Activated CD8-positive, alpha-beta T cell treated with anti-CD3 and anti-CD28 coated beads for 36 hours (primary cell): ENCODE results near the gene IL15. TPM values are rescaled to one million over a fixed set of nuclear protein-coding genes. Genes with fewer than 3 reads are reported as not detected.

Experiments
- ATAC-seq: fragments of 200-7000 bp; cut with Tn5 transposase; one replicate; pipeline ENCODE4 v1.10.0; 2021; ENCODE audit warnings: mild to moderate bottlenecking, moderate library complexity
- CTCF ChIA-PET: fragments of 350-600 bp; sonication (Branson Sonifier 250); formaldehyde crosslinking; loops from one replicate; lab custom pipeline; 2021; ENCODE audit warnings: antibody characterized with exemption; lab: Charles Lee
- POLR2A ChIA-PET: fragments of 350-600 bp; sonication (Branson Sonifier 250); formaldehyde crosslinking; loops from one replicate; lab custom pipeline; 2021; ENCODE audit warnings: antibody characterized with exemption; lab: Charles Lee
- DNase-seq: peaks from one replicate; pipeline ENCODE4 v3.0.0-alpha.2; 2020
- H3K27ac Mint-ChIP-seq: one replicate; pipeline ENCODE4 v1.8.0; 2021; ENCODE audit warnings: mild to moderate bottlenecking, mixed read lengths
- H3K27me3 Mint-ChIP-seq: one replicate; pipeline ENCODE4 v1.8.0; 2021; ENCODE audit warnings: mixed read lengths
- H3K36me3 Mint-ChIP-seq: one replicate; pipeline ENCODE4 v1.8.0; 2021; ENCODE audit warnings: low read depth, mixed read lengths
- H3K4me1 Mint-ChIP-seq: one replicate; pipeline ENCODE4 v1.8.0; 2021; ENCODE audit warnings: low read depth, mixed read lengths
- H3K4me3 Mint-ChIP-seq: one replicate; pipeline ENCODE4 v1.8.0; 2021; ENCODE audit warnings: mild to moderate bottlenecking, moderate library complexity, mixed read lengths
- H3K9me3 Mint-ChIP-seq: one replicate; pipeline ENCODE4 v1.8.0; 2021; ENCODE audit warnings: mixed read lengths
- CTCF ChIP-seq: fragments of 200-600 bp; IDR thresholded peaks from one replicate; pipeline ENCODE4 v1.8.0; 2022; ENCODE audit warnings: antibody characterized with exemption, mild to moderate bottlenecking
- intact Hi-C: fragments of 100-400 bp; cut with micrococcal nuclease; formaldehyde crosslinking; loops from one replicate; pipeline ENCODE4 v1.10.0; 2022
- total RNA-seq, 2 experiments: library from RNA; stranded (reverse); gene quantifications; one replicate each; pipeline ENCODE4 v1.2.3, GENCODE V29; 2021

The IL15 gene
- total RNA-seq, 2 experiments from 2014 or later: 0.65 to 2.3 TPM

GRCh38 chr4:141654098-141654497, 17.7 kb downstream of the IL15 start:
- Mint-ChIP-seq H3K27me3 (no peaks in the 10 kb centered on the region), H3K4me1 (no peaks in the 10 kb centered on the region), H3K4me3 (no peak overlapping the region), H3K36me3 (no peaks in the 10 kb centered on the region), H3K9me3 (no peaks in the 10 kb centered on the region), H3K27ac (no peak overlapping the region)
- TF ChIP-seq CTCF: no peak
- no peak for ATAC-seq
- intact Hi-C loops: no loop called here
- DNase-seq: no peak
- CTCF ChIA-PET: interaction anchor here (0.7 kb wide), 1 partner anchor 15 kb away, joined by 3 read pairs; no protein-coding TSS in a partner anchor
- POLR2A ChIA-PET: no interaction called here

- Mint-ChIP-seq H3K4me1 (no peaks in the 10 kb centered on the region), H3K36me3 (no peaks in the 10 kb centered on the region), H3K4me3 (no peak overlapping the region), H3K9me3 (no peaks in the 10 kb centered on the region), H3K27me3 (no peaks in the 10 kb centered on the region), H3K27ac (no peak overlapping the region)
- DNase-seq (no peak), ATAC-seq (no peak)
- ChIA-PET CTCF (no interaction called here), POLR2A (no interaction called here)
- intact Hi-C loops: no loop called here
- no peak for TF ChIP-seq CTCF
Observed at GRCh38 chr4:141656031-141656430, 19.6 kb downstream of the IL15 start.

GRCh38 chr4:141657550-141658250, 21.3 kb downstream of the IL15 start:
- no peak for TF ChIP-seq CTCF
- Mint-ChIP-seq H3K4me1 (no peaks in the 10 kb centered on the region), H3K27me3 (no peaks in the 10 kb centered on the region), H3K9me3 (no peaks in the 10 kb centered on the region), H3K27ac (no peak overlapping the region), H3K4me3 (no peak overlapping the region), H3K36me3 (no peaks in the 10 kb centered on the region)
- DNase-seq (no peak), ATAC-seq (no peak)
- ChIA-PET POLR2A (interaction anchor here (1.4 kb wide), 1 partner anchor 22 kb away, joined by 3 read pairs; no protein-coding TSS in a partner anchor), CTCF (no interaction called here)
- intact Hi-C loops: no loop called here

- POLR2A ChIA-PET: interaction anchor here (1.4 kb wide), 1 partner anchor 22 kb away, joined by 3 read pairs; no protein-coding TSS in a partner anchor
- Mint-ChIP-seq H3K9me3 (no peaks in the 10 kb centered on the region), H3K27ac (no peak overlapping the region), H3K4me1 (no peaks in the 10 kb centered on the region), H3K4me3 (no peak overlapping the region), H3K27me3 (no peaks in the 10 kb centered on the region), H3K36me3 (no peaks in the 10 kb centered on the region)
- DNase-seq (no peak), ATAC-seq (peak; percentile 37)
- no peak for TF ChIP-seq CTCF
- CTCF ChIA-PET: no interaction called here
- intact Hi-C loops: no loop called here
Observed at GRCh38 chr4:141658309-141658708, 21.9 kb downstream of the IL15 start.

- ChIA-PET CTCF (no interaction called here), POLR2A (no interaction called here)
- intact Hi-C loops: no loop called here
- Mint-ChIP-seq H3K27ac (no peak overlapping the region), H3K36me3 (no peaks in the 10 kb centered on the region), H3K4me3 (no peak overlapping the region), H3K4me1 (no peaks in the 10 kb centered on the region), H3K9me3 (no peaks in the 10 kb centered on the region), H3K27me3 (no peaks in the 10 kb centered on the region)
- DNase-seq: no peak
- no peak for ATAC-seq
- TF ChIP-seq CTCF: no peak
Observed at GRCh38 chr4:141659539-141659938, 23.2 kb downstream of the IL15 start.
